Stimulated activated CD8-positive, alpha-beta memory T cell treated with anti-CD3 and anti-CD28 coated beads, Interleukin-12 subunit alpha, Interleukin-12 subunit beta, amount 100 ng/mL, for 4 hours (primary cell): ENCODE data around the gene C3orf85.

Source experiments
- DNase-seq: peaks from one replicate; pipeline ENCODE4 v3.0.0-alpha.2; 2020; ENCODE audit warnings: low read depth

C3orf85 gene

GRCh38 chr3:109152320-109152719, 15.8 kb downstream of the C3orf85 start:
- DNase-seq, result no peak

- no peak for DNase-seq
Observed at GRCh38 chr3:109154979-109155378, 18.5 kb downstream of the C3orf85 start.

- no peak for DNase-seq
Observed at GRCh38 chr3:109155828-109156227, 19.3 kb downstream of the C3orf85 start.

- no peak for DNase-seq
Observed at GRCh38 chr3:109161487-109162123, 25.1 kb downstream of the C3orf85 start.

GRCh38 chr3:109165905-109166304, 29.4 kb downstream of the C3orf85 start:
- no peak for DNase-seq

- no peak for DNase-seq
Observed at GRCh38 chr3:109171479-109171878, 35.0 kb downstream of the C3orf85 start.

GRCh38 chr3:109175411-109175810, 38.9 kb downstream of the C3orf85 start:
- no peak for DNase-seq

- DNase-seq, result no peak
Observed at GRCh38 chr3:109176726-109177125, 40.2 kb downstream of the C3orf85 start.

GRCh38 chr3:109177908-109178307, 41.4 kb downstream of the C3orf85 start:
- no peak for DNase-seq

GRCh38 chr3:109178708-109179107, 42.2 kb downstream of the C3orf85 start:
- no peak for DNase-seq

GRCh38 chr3:109184726-109185125, 48.2 kb downstream of the C3orf85 start:
- DNase-seq, result no peak

- no peak for DNase-seq
Observed at GRCh38 chr3:109187390-109187789, 50.9 kb downstream of the C3orf85 start.

GRCh38 chr3:109188741-109189140, 52.2 kb downstream of the C3orf85 start:
- no peak for DNase-seq

- no peak for DNase-seq
Observed at GRCh38 chr3:109191421-109191820, 54.9 kb downstream of the C3orf85 start.

GRCh38 chr3:109195815-109196214, 59.3 kb downstream of the C3orf85 start:
- no peak for DNase-seq
